Measurements from ENCODE around the gene BMPR1B.

The BMPR1B gene

GRCh38 chr4:94995684-94996394 is 238.1 kb downstream of the BMPR1B start:
- H3K4me3 ChIP-seq (ENCODE audit: low read depth, low read length) = no peak overlapping the region
- no peak for TF ChIP-seq CTCF (IDR thresholded peaks at IDR 0.05; ENCODE audit: insufficient read depth, low read depth, low read length, missing control alignments)
- no peak for DNase-seq (ENCODE audit: low read depth)

- no peak for DNase-seq (ENCODE audit: low read depth)
- TF ChIP-seq CTCF (IDR thresholded peaks at IDR 0.05; ENCODE audit: insufficient read depth, low read depth, low read length, missing control alignments) = no peak
- H3K4me3 ChIP-seq (ENCODE audit: low read depth, low read length) = no peak overlapping the region
These were observed 242.4 kb downstream of the BMPR1B start for GRCh38 chr4:95000076-95000648.

- no peak overlapping the region for H3K4me3 ChIP-seq (ENCODE audit: low read depth, low read length)
- no peak for TF ChIP-seq CTCF (IDR thresholded peaks at IDR 0.05; ENCODE audit: insufficient read depth, low read depth, low read length, missing control alignments)
- DNase-seq (ENCODE audit: low read depth) = no peak
These were observed 247.2 kb downstream of the BMPR1B start for GRCh38 chr4:95004912-95005311.

DNA sequence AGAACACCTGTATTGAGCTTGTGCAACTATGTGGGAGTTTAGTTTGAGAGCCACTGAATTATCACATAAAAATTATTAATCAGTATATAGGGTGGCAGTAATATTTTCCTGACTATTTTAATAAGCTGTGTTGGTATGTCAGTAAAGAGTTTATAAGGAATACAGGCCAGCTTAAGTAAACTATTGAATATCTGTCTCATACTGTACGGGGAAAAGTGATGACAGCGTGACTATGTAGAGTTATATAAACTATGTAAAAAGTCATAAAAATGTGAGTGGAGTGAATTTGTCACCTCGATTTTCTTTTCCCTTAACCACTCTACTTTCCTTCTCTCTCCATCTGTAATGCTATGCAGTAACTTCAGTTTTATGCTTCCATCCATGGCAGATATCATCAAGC is 250.2 kb downstream of the BMPR1B start:
- no peak for DNase-seq (ENCODE audit: low read depth)
- H3K4me3 ChIP-seq (ENCODE audit: low read depth, low read length) = no peak overlapping the region
- TF ChIP-seq CTCF (IDR thresholded peaks at IDR 0.05; ENCODE audit: insufficient read depth, low read depth, low read length, missing control alignments) = no peak

GRCh38 chr4:95013236-95013635 is 255.5 kb downstream of the BMPR1B start:
- no peak overlapping the region for H3K4me3 ChIP-seq (ENCODE audit: low read depth, low read length)
- no peak for DNase-seq (ENCODE audit: low read depth)
- TF ChIP-seq CTCF (IDR thresholded peaks at IDR 0.05; ENCODE audit: insufficient read depth, low read depth, low read length, missing control alignments) = no peak

- no peak for DNase-seq (ENCODE audit: low read depth)
- no peak for TF ChIP-seq CTCF (IDR thresholded peaks at IDR 0.05; ENCODE audit: insufficient read depth, low read depth, low read length, missing control alignments)
- H3K4me3 ChIP-seq (ENCODE audit: low read depth, low read length) = no peak overlapping the region
These were observed 256.3 kb downstream of the BMPR1B start for GRCh38 chr4:95014068-95014467.

Measured in GM12865 (cell line).